ENCODE measurements around the gene HS6ST3.

DNA sequence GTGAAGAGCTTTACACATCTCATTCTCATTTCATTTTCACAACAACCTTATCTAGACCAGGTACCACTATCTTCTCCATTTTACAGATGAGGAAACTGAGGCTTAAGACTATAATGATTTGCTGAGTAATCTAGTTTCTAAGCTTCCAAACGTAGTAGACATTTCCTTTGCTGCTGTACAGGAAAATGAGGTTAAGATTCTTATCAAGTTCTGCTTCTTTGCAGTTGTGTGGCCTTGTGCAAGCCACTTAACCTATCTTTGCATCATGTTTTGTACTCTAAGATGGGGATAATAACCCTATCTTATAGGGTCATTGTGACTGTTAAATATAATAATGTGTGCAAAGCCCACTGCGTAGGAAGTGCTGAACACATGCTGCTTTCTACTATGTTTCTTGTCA is 307.9 kb downstream of the HS6ST3 start:
- TF ChIP-seq, protein P1, sequence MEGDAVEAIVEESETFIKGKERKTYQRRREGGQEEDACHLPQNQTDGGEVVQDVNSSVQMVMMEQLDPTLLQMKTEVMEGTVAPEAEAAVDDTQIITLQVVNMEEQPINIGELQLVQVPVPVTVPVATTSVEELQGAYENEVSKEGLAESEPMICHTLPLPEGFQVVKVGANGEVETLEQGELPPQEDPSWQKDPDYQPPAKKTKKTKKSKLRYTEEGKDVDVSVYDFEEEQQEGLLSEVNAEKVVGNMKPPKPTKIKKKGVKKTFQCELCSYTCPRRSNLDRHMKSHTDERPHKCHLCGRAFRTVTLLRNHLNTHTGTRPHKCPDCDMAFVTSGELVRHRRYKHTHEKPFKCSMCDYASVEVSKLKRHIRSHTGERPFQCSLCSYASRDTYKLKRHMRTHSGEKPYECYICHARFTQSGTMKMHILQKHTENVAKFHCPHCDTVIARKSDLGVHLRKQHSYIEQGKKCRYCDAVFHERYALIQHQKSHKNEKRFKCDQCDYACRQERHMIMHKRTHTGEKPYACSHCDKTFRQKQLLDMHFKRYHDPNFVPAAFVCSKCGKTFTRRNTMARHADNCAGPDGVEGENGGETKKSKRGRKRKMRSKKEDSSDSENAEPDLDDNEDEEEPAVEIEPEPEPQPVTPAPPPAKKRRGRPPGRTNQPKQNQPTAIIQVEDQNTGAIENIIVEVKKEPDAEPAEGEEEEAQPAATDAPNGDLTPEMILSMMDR (IDR thresholded peaks at IDR 0.05), result no peak
- no peak for TF ChIP-seq POLR2A (IDR thresholded peaks at IDR 0.05)

Data from adrenal gland (tissue), 5 donors.